Subcutaneous adipose tissue (tissue), 4 donors: Measurements from ENCODE around the gene ABI2. TPM values are rescaled to one million over a fixed set of nuclear protein-coding genes. Genes with fewer than 3 reads are reported as not detected.

ENCODE experiments used
- CTCF ChIP-seq: fragments of 450-650 bp; IDR thresholded peaks from one replicate; pipeline ENCODE4 v1.5.1; 2016; ENCODE audit warnings: low read depth, mild to moderate bottlenecking, control low read depth, antibody characterized with exemption, moderate library complexity
- total RNA-seq, 4 donors: library from RNA; depleted of rRNA; stranded (reverse); fragments of >200 nt; gene quantifications; one replicate each; pipeline ENCODE4 v1.1.0, GENCODE V29; 2016

ABI2 gene
- total RNA-seq, 4 donors from 2014 or later, result 11.1 to 25.7 (median 12.9) TPM

- TF ChIP-seq CTCF, result no peak
Measured at GRCh38 chr2:203438528-203438927, 110.3 kb downstream of the ABI2 start.

- no peak for TF ChIP-seq CTCF
Measured at GRCh38 chr2:203440671-203441070, 112.5 kb downstream of the ABI2 start.

- TF ChIP-seq CTCF, result no peak
Measured at GRCh38 chr2:203441463-203441862, 113.3 kb downstream of the ABI2 start.

- no peak for TF ChIP-seq CTCF
Measured at GRCh38 chr2:203442463-203442862, 114.3 kb downstream of the ABI2 start.

- TF ChIP-seq CTCF, result no peak
Measured at GRCh38 chr2:203444738-203445137, 116.5 kb downstream of the ABI2 start.

GRCh38 chr2:203446071-203446481 lies 117.9 kb downstream of the ABI2 start:
- no peak for TF ChIP-seq CTCF

GRCh38 chr2:203446780-203447179 lies 118.6 kb downstream of the ABI2 start:
- no peak for TF ChIP-seq CTCF
